NCI-H2029 (cell line): ENCODE measurements around the gene IBSP.

Source experiments
- DNase-seq: peaks from one replicate; lab custom pipeline; 2025; lab: John Stamatoyannopoulos, UW

Gene IBSP

GRCh38 chr4:87838890-87839591 lies 39.7 kb downstream of the IBSP start:
- DNase-seq = no peak

- no peak for DNase-seq
These were observed 40.2 kb downstream of the IBSP start for GRCh38 chr4:87839592-87839946.

- DNase-seq = no peak
These were observed 40.8 kb downstream of the IBSP start for GRCh38 chr4:87840149-87840548.

- DNase-seq = no peak
These were observed 44.6 kb downstream of the IBSP start for GRCh38 chr4:87843936-87844335.

- DNase-seq = no peak
These were observed 45.1 kb downstream of the IBSP start for GRCh38 chr4:87844452-87844851.

GRCh38 chr4:87846226-87846625 lies 46.9 kb downstream of the IBSP start:
- DNase-seq = no peak

GRCh38 chr4:87848622-87849351 lies 49.4 kb downstream of the IBSP start:
- peak; percentile 39 for DNase-seq

- no peak for DNase-seq
These were observed 50.3 kb downstream of the IBSP start for GRCh38 chr4:87849612-87850011.

- DNase-seq = no peak
These were observed 52.0 kb downstream of the IBSP start for GRCh38 chr4:87851332-87851731.

- no peak for DNase-seq
These were observed 52.6 kb downstream of the IBSP start for GRCh38 chr4:87851953-87852352.

- DNase-seq = peak; percentile 22
These were observed 53.8 kb downstream of the IBSP start for GRCh38 chr4:87853108-87853507.

- DNase-seq = no peak
These were observed 54.5 kb downstream of the IBSP start for GRCh38 chr4:87853891-87854290.

GRCh38 chr4:87855559-87855958 lies 56.2 kb downstream of the IBSP start:
- no peak for DNase-seq

GRCh38 chr4:87856816-87857215 lies 57.5 kb downstream of the IBSP start:
- DNase-seq = no peak

GRCh38 chr4:87857789-87858188 lies 58.4 kb downstream of the IBSP start:
- no peak for DNase-seq
